GM06990 (cell line): ENCODE measurements around the gene TSPAN31.

ENCODE experiments used
- DNase-seq: peaks from one replicate; pipeline ENCODE4 v3.0.0-alpha.2; 2011; ENCODE audit not compliant: insufficient read length; ENCODE audit errors: extremely low read depth
- H3K27me3 ChIP-seq: replicated peaks from 2 replicates; pipeline ENCODE4 v1.6.0; 2011; ENCODE audit warnings: low read length; ENCODE audit not compliant: control insufficient read depth, insufficient read depth
- H3K36me3 ChIP-seq: 2 replicates; pipeline ENCODE4 v1.5.1; 2011; ENCODE audit warnings: low read length; ENCODE audit not compliant: control insufficient read depth, insufficient read depth
- H3K4me3 ChIP-seq: replicated peaks from 2 replicates; pipeline ENCODE4 v1.5.1; 2011; ENCODE audit warnings: low read depth, mild to moderate bottlenecking, control low read depth, low read length
- TF ChIP-seq, protein P1 (sequence below): IDR thresholded peaks from 2 replicates; pipeline ENCODE4 v1.5.1; 2011; ENCODE audit warnings: low read length, control low read depth, mild to moderate bottlenecking, inconsistent platforms; ENCODE audit not compliant: insufficient read depth, poor library complexity, severe bottlenecking

Gene TSPAN31, protein sequence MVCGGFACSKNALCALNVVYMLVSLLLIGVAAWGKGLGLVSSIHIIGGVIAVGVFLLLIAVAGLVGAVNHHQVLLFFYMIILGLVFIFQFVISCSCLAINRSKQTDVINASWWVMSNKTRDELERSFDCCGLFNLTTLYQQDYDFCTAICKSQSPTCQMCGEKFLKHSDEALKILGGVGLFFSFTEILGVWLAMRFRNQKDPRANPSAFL

DNA sequence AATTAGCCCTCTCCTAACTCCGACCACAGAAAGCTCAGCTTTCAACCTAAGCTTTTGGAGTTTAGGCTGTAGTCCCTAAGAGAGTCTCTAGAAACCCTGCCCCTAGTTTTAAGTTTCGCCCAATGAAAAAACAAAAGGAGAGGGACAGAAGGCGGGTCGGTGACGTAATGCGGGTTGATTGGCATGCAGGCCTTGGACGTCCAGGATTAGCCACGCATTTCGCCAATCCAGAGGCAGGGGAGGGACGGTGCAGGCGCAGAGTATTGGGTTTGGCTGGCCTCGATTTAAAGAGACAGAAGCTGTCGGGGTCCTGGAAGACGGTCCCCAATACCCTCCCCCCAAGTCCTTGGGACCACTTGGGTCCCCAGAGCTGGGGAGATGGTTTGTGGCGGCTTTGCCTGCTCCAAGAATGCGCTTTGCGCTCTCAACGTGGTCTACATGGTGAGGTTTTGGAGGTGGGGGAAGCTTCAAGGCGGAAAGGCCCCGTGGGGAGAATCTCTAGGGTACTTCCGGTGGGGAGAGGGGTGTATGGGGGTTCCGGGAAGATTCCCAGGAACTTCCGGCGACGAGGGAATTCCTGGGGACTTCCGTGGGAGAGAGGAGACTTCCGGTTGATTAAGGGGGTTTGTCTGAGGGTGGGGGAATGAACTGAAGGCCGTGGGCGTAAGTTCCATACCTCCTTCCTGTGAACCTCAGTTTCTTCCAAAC lies at the start of gene TSPAN31:
Gene TSPAN31 (plus strand): TSS at position 263 of the 708 bp plus-strand sequence. CDS start 116 bp downstream, at position 379.
- no peaks in the 10 kb centered on the region for H3K27me3 ChIP-seq
- peak within 1 kb of the TSS; percentile 96 for H3K4me3 ChIP-seq
- TF ChIP-seq, protein P1, sequence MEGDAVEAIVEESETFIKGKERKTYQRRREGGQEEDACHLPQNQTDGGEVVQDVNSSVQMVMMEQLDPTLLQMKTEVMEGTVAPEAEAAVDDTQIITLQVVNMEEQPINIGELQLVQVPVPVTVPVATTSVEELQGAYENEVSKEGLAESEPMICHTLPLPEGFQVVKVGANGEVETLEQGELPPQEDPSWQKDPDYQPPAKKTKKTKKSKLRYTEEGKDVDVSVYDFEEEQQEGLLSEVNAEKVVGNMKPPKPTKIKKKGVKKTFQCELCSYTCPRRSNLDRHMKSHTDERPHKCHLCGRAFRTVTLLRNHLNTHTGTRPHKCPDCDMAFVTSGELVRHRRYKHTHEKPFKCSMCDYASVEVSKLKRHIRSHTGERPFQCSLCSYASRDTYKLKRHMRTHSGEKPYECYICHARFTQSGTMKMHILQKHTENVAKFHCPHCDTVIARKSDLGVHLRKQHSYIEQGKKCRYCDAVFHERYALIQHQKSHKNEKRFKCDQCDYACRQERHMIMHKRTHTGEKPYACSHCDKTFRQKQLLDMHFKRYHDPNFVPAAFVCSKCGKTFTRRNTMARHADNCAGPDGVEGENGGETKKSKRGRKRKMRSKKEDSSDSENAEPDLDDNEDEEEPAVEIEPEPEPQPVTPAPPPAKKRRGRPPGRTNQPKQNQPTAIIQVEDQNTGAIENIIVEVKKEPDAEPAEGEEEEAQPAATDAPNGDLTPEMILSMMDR = no peak
- peaks cover 6% of the 10 kb centered on the region for H3K36me3 ChIP-seq
- peak; percentile 88 for DNase-seq

DNA sequence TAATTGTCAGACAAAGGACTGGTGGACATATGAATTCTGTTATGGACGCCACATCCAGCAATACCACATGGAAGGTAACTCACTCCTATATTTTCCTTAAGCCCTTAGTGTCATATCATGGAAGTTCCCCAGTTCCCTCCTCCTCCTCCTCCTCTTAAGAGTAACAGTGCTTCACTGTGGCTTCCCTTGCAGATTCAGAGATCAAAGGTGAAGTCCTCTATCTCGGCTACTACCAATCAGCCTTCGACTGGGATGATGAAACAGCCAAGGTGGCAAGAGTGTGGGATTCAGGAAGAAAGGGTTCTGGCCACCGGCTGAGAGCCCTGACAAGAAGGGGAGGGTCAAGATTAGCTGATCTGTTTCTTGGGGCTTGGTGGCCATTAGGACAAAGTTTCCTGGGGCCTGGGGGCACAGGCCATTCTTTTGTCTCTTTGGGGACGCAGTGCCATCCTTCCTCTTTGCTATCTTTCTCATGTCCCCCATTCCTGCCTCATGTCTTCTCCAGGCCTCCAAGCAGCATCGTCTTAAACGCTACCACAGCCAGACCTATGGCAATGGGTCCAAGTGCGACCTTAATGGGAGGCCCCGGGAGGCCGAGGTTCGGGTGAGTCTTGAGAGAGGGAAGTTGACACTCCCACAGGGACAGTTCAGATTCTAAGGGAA lies 48.9 kb upstream of the TSPAN31 start:
- DNase-seq = no peak
- Histone ChIP-seq H3K4me3 (no peak overlapping the region), H3K27me3 (no peaks in the 10 kb centered on the region), H3K36me3 (peaks cover 17% of the 10 kb centered on the region)
- TF ChIP-seq, protein P1 = no peak

DNA sequence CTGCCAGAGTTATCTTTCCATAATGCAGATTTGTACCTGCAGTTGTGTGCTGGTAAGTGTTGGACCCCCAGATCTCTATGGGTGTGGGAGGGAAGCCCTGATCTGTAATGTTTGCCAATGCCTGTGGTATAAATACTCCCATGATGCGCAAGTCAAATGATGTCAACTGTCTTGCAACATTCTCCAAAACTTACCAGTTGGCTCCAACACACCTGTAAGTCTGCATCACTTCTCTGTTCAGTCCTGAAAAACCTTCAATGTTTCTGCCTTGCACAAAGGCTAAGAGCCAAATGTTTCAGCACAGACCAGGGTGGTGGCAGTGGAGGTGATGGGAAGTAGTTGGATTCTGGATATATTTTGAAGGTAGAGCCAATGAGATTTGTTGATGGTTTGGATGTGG lies 47.8 kb upstream of the TSPAN31 start:
- Histone ChIP-seq H3K27me3 (no peaks in the 10 kb centered on the region), H3K36me3 (peaks cover 17% of the 10 kb centered on the region), H3K4me3 (no peak overlapping the region)
- TF ChIP-seq, protein P1 = no peak
- no peak for DNase-seq

DNA sequence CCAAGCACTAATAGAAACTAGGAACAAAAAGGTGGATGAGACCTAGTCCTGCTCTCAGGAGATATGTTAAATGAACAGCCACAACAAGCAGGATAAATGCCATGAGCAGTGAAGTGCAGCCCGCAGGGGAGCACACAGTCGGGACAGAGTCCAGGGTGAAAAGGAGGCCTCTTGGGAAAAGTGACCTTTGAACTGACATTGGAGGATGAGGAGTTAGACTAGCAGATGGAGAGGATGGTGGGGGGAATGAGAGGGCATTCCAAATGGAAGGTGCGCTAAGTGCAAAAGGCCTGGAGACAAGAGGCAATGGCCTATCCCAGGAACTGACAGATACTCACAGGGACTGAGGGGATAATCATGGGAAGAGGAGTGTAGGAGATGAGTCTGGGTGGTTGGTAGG lies 46.4 kb upstream of the TSPAN31 start:
- Histone ChIP-seq H3K36me3 (peaks cover 17% of the 10 kb centered on the region), H3K4me3 (no peak overlapping the region), H3K27me3 (no peaks in the 10 kb centered on the region)
- DNase-seq = no peak
- TF ChIP-seq, protein P1 = no peak

DNA sequence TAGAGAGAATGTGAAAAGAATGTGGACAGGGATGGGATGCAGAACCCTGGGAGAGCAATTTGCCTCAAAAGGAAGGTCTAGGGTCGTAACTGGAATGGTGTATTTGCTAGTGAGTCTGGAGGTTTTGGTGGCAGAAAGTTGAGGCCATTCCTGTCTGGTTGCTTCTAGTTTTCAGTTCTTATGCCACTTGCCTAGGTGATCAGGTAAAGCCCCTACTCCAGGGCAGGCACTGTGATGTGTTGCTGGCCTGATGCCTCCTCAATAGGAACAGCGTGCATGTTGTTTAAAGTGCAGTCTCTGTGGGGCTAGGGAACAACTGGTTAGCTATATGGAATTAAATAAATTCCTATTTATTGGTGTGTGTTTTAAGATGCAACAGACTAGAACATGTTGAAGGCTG lies 44.5 kb upstream of the TSPAN31 start:
- no peak overlapping the region for H3K4me3 ChIP-seq
- H3K36me3 ChIP-seq = peaks cover 17% of the 10 kb centered on the region
- no peak for DNase-seq
- TF ChIP-seq, protein P1 = no peak
- H3K27me3 ChIP-seq = no peaks in the 10 kb centered on the region
